HEK293T (cell line): ENCODE measurements around the gene RRP8.

Experiments used
- CTCF ChIA-PET: fragments of 350-600 bp; formaldehyde crosslinking; extraction: SDS; loops from one replicate; lab custom pipeline; 2021; ENCODE audit warnings: antibody characterized with exemption, inconsistent platforms; lab: Yijun Ruan, JAX
- POLR2A ChIA-PET: fragments of 350-600 bp; formaldehyde crosslinking; extraction: SDS; loops from one replicate; lab custom pipeline; 2020; ENCODE audit warnings: antibody characterized with exemption, inconsistent platforms; lab: Yijun Ruan, JAX
- DNase-seq: peaks from one replicate; pipeline ENCODE4 v3.0.0; 2012; ENCODE audit warnings: mixed read lengths; ENCODE audit errors: extremely low spot score
- ARNT ChIP-seq: fragments of 450-650 bp; IDR thresholded peaks from 2 replicates; pipeline ENCODE4 v1.6.1; 2017; ENCODE audit warnings: mild to moderate bottlenecking
- BHLHE40 ChIP-seq: fragments of 450-650 bp; IDR thresholded peaks from 2 replicates; pipeline ENCODE4 v1.6.1; 2016; ENCODE audit warnings: mild to moderate bottlenecking, moderate library complexity, borderline replicate concordance
- CTBP1 ChIP-seq: fragments of 450-650 bp; IDR thresholded peaks from 2 replicates; pipeline ENCODE4 v1.6.1; 2016; ENCODE audit warnings: borderline replicate concordance
- ELF4 ChIP-seq: fragments of 450-650 bp; IDR thresholded peaks from 2 replicates; pipeline ENCODE4 v1.6.1; 2017; ENCODE audit warnings: antibody characterized with exemption
- FOXA1 ChIP-seq: fragments of 450-650 bp; IDR thresholded peaks from 2 replicates; pipeline ENCODE4 v1.6.1; 2016; ENCODE audit warnings: mild to moderate bottlenecking
- FOXK2 ChIP-seq: fragments of 450-650 bp; IDR thresholded peaks from 2 replicates; pipeline ENCODE4 v1.6.1; 2016; ENCODE audit warnings: mild to moderate bottlenecking
- FOXM1 ChIP-seq: fragments of 450-650 bp; IDR thresholded peaks from 2 replicates; pipeline ENCODE4 v1.6.1; 2017; ENCODE audit warnings: mild to moderate bottlenecking, borderline replicate concordance
- HDGF ChIP-seq: fragments of 450-650 bp; IDR thresholded peaks from 2 replicates; pipeline ENCODE4 v1.6.1; 2017; ENCODE audit warnings: antibody characterized with exemption, borderline replicate concordance
- L3MBTL2 ChIP-seq: fragments of 450-650 bp; conservative IDR thresholded peaks from 2 replicates; pipeline ENCODE4 v1.6.1; 2016; ENCODE audit warnings: mild to moderate bottlenecking
- LEF1 ChIP-seq: fragments of 450-650 bp; IDR thresholded peaks from 2 replicates; pipeline ENCODE4 v1.6.1; 2017; ENCODE audit warnings: mild to moderate bottlenecking, borderline replicate concordance
- NFRKB ChIP-seq: fragments of 450-650 bp; IDR thresholded peaks from 2 replicates; pipeline ENCODE4 v1.6.1; 2016; ENCODE audit warnings: mild to moderate bottlenecking, moderate library complexity
- PKNOX1 ChIP-seq: fragments of 450-650 bp; IDR thresholded peaks from 2 replicates; pipeline ENCODE4 v1.6.1; 2016
- SP1 ChIP-seq: fragments of 450-650 bp; IDR thresholded peaks from 2 replicates; pipeline ENCODE4 v1.6.1; 2017
- SUZ12 ChIP-seq: fragments of 450-650 bp; IDR thresholded peaks from 2 replicates; pipeline ENCODE4 v1.6.1; 2016; ENCODE audit warnings: mild to moderate bottlenecking
- TARDBP ChIP-seq: fragments of 450-650 bp; IDR thresholded peaks from 2 replicates; pipeline ENCODE4 v1.6.1; 2016
- ZNF384 ChIP-seq: fragments of 450-650 bp; IDR thresholded peaks from 2 replicates; pipeline ENCODE4 v1.6.1; 2016

The RRP8 gene

GRCh38 chr11:6557761-6558674 lies 45.4 kb downstream of the RRP8 start:
- TF ChIP-seq L3MBTL2 (no peak), BHLHE40 (no peak)
- POLR2A ChIA-PET = no interaction called here
- CTCF ChIA-PET = no interaction called here
- no peak for DNase-seq

- ChIA-PET CTCF (no interaction called here), POLR2A (no interaction called here)
- no peak for DNase-seq
- TF ChIP-seq ARNT = no peak
- TF ChIP-seq L3MBTL2 = no peak
- TF ChIP-seq LEF1 = no peak
- TF ChIP-seq CTBP1 = no peak
- TF ChIP-seq FOXK2 = no peak
- no peak for TF ChIP-seq ELF4
- TF ChIP-seq FOXA1 = no peak
- no peak for TF ChIP-seq NFRKB
- no peak for TF ChIP-seq PKNOX1
- TF ChIP-seq SP1 = no peak
- TF ChIP-seq BHLHE40 = no peak
- no peak for TF ChIP-seq TARDBP
- TF ChIP-seq FOXM1 = no peak
- no peak for TF ChIP-seq ZNF384
- TF ChIP-seq SUZ12 = no peak
Measured at GRCh38 chr11:6557063-6557462, 46.4 kb downstream of the RRP8 start.

GRCh38 chr11:6556139-6556949 lies 47.1 kb downstream of the RRP8 start:
- POLR2A ChIA-PET = no interaction called here
- CTCF ChIA-PET = no interaction called here
- DNase-seq = no peak
- TF ChIP-seq ARNT = no peak
- no peak for TF ChIP-seq FOXK2
- no peak for TF ChIP-seq ZNF384
- TF ChIP-seq NFRKB = no peak
- no peak for TF ChIP-seq SUZ12

GRCh38 chr11:6554828-6555706 lies 48.3 kb downstream of the RRP8 start:
- no peak for DNase-seq
- TF ChIP-seq TARDBP (no peak), FOXM1 (no peak), ELF4 (no peak), FOXA1 (no peak), L3MBTL2 (no peak), SUZ12 (no peak), ARNT (no peak), HDGF (no peak), PKNOX1 (no peak), BHLHE40 (no peak), ZNF384 (no peak), CTBP1 (no peak)
- CTCF ChIA-PET = no interaction called here
- POLR2A ChIA-PET = no interaction called here

- TF ChIP-seq SP1 (no peak), LEF1 (no peak), BHLHE40 (no peak), SUZ12 (no peak), FOXM1 (no peak), ARNT (no peak)
- ChIA-PET CTCF (no interaction called here), POLR2A (no interaction called here)
- no peak for DNase-seq
Measured at GRCh38 chr11:6553634-6554033, 49.8 kb downstream of the RRP8 start.

GRCh38 chr11:6548641-6549040 lies 54.8 kb downstream of the RRP8 start:
- TF ChIP-seq BHLHE40 = no peak
- no peak for TF ChIP-seq SUZ12
- no peak for TF ChIP-seq NFRKB
- no peak for TF ChIP-seq TARDBP
- TF ChIP-seq FOXK2 = no peak
- no peak for TF ChIP-seq HDGF
- TF ChIP-seq ARNT = no peak
- TF ChIP-seq ELF4 = no peak
- TF ChIP-seq CTBP1 = no peak
- TF ChIP-seq PKNOX1 = no peak
- no peak for TF ChIP-seq SP1
- TF ChIP-seq L3MBTL2 = no peak
- DNase-seq = no peak
- CTCF ChIA-PET = no interaction called here
- POLR2A ChIA-PET = no interaction called here
